NCI-H510A (cell line): Measurements from ENCODE around the gene CTNNBIP1.

Experiments used
- DNase-seq: peaks from one replicate; lab custom pipeline; 2025; lab: John Stamatoyannopoulos, UW

CTNNBIP1 gene

GRCh38 chr1:9877962-9878361 is 32.1 kb downstream of the CTNNBIP1 start:
- peak; percentile 99 for DNase-seq

DNA sequence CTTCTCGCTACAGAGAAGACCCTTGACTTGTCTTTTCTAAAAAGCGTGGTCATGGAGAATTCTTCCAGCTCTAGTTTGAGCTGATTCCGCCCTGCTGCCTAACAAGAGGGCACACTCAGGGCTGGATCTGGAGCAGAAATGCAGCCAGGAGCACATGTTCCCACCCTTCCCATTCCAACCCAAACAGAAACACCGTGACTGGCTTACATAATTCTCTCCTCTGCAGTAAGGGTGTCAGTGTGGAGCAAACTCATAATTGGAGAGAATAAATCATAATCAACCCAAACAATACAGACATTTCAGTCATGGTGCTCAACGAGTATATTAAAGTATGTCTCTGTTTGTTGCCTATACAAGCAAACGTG is 34.5 kb downstream of the CTNNBIP1 start:
- no peak for DNase-seq

- peak; percentile 84 for DNase-seq
Observed at GRCh38 chr1:9874959-9875635, 35.0 kb downstream of the CTNNBIP1 start.

DNA sequence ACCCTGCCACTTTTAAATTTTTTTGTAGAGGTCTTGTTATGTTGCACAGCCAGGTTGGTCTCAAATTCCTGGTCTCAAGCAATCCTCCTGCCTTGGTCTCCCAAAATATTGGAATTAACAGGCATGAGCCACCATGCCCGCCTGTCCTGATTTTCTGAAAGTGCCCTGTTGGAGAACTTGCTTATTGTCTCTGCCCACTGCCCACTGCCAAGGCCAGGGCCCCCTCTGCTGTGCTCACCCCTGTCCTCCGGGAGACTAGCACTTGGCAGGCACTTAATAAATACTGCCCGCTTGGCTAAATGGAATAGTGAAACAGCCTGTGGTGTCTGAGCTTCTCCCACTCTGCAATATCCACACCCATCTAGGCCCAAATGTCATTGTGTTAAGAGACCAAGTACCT is 35.7 kb downstream of the CTNNBIP1 start:
- DNase-seq, result no peak

DNA sequence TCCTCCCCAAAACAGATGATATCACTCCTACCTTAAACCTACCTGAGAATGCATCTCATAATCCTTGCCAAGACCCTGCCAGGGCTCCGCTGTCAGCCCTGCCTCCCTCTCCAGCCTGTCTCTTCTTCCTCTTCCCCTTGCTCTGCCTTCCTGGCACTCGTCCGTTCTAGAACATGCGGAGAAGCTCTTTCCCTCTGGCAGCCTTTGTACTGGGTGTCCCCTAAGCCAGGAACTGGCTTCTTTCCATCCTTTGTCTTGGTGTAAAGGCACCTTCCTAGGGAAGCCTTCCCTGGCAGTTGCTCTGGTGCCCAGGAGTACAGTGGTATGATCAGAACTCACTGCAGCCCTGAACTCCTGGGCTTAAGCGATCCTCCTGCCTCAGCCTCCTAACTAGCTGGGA is 36.1 kb downstream of the CTNNBIP1 start:
- DNase-seq, result no peak

- DNase-seq, result no peak
Observed at GRCh38 chr1:9873385-9873784, 36.7 kb downstream of the CTNNBIP1 start.

DNA sequence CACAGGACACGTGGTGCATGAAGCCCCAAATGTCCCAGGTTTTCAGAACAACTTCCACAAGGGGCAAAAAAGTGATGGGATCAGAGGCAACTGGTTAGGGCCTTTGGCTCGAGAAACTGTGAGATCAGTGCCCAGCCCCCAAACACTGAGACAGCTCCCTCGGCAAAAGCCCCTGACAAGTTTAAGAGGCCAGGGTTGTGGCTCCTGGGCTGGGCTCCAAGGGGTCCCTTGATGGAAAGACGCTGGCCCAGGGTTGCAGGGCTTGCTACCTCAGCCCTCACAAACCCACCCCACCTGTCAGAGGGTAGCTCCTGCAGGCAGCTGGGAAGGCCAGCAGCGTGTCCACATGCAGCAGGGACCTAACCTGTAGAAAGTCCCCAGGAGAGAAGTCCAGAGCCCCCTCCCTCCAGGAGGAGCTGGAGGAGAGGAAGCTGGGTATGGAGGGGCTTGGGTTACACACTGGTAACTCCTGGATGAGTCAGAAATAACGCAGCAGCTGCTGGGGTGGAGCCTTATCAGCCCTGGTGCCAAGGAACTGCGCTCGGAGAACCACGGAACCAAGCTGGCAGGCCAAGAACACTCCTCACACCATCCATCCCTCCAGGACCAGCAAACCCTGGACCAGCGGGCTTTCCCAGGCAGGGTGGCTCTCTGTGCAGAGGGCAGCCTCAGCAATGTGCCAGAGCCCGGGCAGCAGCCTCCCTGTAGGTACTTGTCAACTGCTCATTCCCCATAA is 37.5 kb downstream of the CTNNBIP1 start:
- no peak for DNase-seq

- DNase-seq, result no peak
Observed at GRCh38 chr1:9871707-9872425, 38.2 kb downstream of the CTNNBIP1 start.

DNA sequence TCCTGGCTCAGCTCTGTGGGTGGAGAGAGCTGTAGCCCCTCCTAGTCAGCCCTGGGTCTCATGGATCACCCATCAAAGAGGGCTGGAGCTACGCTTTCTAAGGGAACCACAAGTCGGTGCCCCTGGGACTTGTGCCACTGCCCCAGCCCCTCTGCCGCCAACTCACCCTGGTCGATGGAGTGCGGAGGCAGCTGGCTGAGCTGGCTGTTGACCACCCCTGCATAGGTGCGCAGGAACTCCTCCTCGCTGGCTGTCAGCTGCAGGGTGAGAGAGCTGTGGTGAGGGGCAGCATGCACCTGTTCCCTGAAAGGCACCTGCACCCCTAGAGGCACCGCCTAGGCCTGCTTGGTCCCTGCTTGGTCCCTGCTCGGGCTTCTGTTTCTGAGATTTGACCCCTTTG is 39.0 kb downstream of the CTNNBIP1 start:
- no peak for DNase-seq

DNA sequence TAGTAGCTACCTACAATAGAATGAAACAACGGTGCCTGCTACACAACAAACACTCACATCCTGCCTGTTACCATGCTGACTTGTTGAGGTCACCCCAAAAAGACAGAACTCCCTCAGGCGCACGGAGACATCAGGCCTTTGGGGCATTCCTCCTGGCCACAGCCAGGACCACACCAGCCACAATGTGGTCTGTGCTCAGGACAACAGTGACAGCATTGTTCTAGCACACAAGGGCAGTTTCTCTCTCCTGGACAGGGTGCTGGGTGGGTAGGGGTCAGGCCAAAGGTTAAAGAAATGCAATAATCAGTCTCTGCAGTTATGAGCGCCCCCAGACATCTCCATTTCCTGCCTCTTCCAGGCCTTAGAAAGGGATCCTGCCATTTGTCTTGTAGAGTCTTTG is 39.5 kb downstream of the CTNNBIP1 start:
- no peak for DNase-seq

DNA sequence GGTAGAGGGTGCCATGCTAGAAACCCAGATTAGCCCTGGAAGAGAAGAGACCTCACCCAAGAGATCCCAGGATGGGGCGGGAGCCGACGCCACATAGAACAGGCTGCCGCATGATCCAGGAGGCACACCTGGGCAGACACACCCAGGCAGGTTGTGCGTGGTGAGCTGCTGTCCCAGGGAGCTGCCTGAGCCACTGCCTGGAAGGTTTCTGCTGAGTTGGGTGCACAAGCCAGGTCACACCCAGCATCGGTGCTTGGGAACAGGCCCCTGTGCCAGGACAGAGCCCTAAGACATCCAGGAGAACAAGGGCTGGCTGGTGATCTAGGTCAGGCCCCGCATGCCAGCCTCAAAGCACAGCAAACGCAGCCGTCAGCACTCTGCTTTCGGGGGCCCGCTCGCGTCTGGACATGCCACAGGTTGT is 40.2 kb downstream of the CTNNBIP1 start:
- DNase-seq, result no peak

- no peak for DNase-seq
Observed at GRCh38 chr1:9868244-9868590, 41.9 kb downstream of the CTNNBIP1 start.

DNA sequence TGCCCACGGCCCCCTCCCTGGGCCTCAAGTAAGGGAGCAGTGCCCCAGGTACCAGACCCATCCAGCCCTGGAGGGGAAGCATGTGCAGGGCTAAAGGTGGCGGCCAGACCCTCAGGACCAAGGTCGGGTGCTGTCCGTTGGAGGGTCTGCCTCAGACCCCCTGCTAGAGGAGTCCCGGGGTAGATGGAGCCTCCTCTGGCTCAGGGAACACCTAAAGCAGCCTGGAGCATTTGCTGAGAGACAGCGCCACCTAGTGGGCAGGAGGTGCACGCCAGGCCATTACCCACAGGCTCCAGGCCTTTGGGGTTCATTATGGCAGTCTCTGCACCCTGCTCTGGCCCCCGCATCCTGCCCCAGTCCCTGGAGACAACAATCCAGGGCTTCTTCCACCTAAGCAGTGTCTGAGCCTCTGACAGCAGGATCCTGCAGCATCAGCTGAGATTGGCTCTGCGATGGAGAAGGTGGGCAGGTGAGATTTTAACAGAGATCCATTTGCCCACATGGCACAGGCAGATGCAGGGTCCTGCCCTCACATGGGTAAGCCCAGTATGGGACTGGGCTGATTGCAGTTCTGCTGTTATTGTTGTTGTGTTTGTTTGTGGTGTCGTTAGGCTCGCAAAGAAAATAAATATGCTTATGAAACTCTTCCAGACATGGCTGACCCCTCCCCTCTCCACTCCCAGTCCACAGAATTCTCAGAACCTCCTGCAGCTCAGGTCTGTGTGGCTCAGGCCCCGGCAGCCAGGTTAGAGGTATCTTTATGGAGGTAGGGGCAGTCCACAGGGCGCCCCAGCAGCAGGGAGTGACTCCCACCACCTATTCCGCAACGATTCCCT is 42.4 kb downstream of the CTNNBIP1 start:
- peak; percentile 76 for DNase-seq

DNA sequence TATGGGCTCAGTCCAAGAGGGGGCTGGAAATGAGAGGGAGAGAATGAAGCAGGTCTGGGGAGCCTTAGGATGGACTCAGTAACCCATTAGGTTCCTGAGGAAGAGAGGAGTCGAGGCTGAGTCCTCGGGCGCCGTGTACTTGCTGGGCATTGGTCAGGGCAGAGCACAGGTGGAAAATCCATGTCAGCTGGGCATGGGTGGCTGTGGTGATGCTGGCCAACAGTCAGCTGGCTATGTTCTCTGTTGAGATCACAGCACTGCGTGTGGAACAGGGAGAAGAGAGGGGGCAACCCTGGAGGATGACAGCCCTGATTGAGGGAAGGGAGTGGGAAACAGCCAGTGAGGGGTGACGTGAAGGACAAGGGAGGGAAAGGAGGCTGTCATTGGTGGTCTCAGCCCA is 43.2 kb downstream of the CTNNBIP1 start:
- DNase-seq, result no peak

DNA sequence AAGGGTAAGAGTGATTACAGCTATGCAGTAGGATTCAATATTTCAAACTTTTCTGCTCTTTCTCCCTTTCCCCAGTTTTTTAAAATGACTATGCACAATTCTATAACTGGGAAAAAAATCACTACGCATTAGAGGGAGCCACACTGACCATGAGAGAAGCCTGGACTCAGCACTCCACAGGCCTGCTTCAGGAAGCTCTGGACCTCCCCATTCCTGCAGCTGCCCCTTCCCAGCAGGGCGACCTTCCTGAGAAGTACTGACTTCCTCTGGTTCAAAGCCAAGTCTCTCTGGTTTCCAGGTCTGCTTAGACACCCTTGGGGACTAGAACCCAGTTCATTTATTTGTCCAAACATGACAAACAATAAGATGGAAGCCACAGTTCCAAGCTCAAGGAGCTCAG is 44.3 kb downstream of the CTNNBIP1 start:
- no peak for DNase-seq

- DNase-seq, result no peak
Observed at GRCh38 chr1:9863371-9863770, 46.7 kb downstream of the CTNNBIP1 start.

- no peak for DNase-seq
Observed at GRCh38 chr1:9861360-9861759, 48.7 kb downstream of the CTNNBIP1 start.

GRCh38 chr1:9860887-9861286 is 49.2 kb downstream of the CTNNBIP1 start:
- DNase-seq, result no peak

GRCh38 chr1:9859281-9860014 is 50.6 kb downstream of the CTNNBIP1 start:
- no peak for DNase-seq

DNA sequence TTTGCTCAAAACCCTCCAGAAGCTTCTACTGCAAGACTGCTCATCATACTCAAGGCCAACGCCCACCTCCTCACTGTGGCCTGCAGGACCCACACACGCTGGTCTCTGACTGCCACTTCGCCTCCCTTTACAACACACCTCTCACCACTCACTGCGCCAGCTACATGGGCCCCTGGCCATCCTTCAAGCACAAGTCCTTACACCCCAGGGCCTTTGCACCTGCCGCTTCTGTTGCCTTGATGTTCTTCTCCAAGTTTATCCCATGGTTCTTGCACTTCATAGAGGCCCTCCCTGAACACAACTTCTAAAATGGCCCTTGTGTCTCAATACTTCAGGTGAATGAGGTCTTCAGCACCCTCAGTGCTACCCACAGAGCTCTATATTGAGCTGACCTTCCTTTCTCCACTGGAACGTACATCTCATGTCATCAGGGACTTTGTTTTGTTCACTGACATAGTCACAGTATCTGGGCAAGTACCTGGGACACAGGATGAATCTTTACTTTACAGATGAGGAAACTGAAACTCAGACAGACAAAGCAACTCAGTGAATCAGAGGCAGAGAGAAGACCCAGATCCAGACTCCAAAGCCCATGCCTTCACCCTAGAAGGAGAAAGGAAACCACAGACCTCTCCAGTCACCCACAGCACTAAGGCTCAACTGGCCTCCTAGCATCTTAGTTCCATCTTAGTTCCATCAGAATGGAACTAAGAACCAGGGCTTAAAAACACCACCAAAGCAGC is 51.6 kb downstream of the CTNNBIP1 start:
- no peak for DNase-seq

- no peak for DNase-seq
Observed at GRCh38 chr1:9855186-9855585, 54.9 kb downstream of the CTNNBIP1 start.
